GM23248 (cell line): ENCODE data around the gene DYRK1A.

Experiments
- EZH2 ChIP-seq: fragments of 200-600 bp; sonication (generic); IDR thresholded peaks from 2 replicates; pipeline ENCODE4 v1.6.1; 2018; ENCODE audit warnings: antibody characterized with exemption, mild to moderate bottlenecking; ENCODE audit not compliant: insufficient read depth, poor library complexity, severe bottlenecking
- EZH2phosphoT487 ChIP-seq: fragments of 200-600 bp; sonication (generic); IDR thresholded peaks from 2 replicates; pipeline ENCODE4 v1.6.1; 2018; ENCODE audit warnings: antibody characterized with exemption, moderate library complexity, mild to moderate bottlenecking, low read depth; ENCODE audit not compliant: insufficient read depth

DNA sequence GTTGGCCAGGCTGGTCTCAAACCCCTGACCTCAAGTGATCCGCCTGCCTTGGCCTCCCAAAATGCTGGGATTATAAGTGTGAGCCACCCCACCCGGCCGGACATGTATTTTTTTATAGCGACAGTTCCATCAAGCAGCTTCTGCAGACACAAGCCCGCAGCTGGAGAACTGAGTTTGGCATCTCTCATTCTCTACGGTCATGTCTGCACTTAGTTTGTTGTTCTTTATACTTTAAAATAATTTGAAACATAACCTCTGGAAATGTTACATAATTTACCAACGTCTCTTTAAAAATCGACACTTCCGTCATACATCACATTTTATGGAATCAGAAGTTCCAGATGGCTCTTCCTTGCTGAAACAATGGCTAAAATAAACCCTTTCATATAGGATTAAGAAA lies 183.6 kb downstream of the DYRK1A start:
- TF ChIP-seq EZH2 (no peak), EZH2phosphoT487 (no peak)
